ENCODE measurements around the gene DHX15. TPM values are rescaled to one million over a fixed set of nuclear protein-coding genes. Genes with fewer than 3 reads are reported as not detected.

DHX15 gene
- total and polyA plus RNA-seq, 2 of the 13 experiments (the other 11 are each of a cell fraction or from before 2014, with no cell fraction given) = 92.9 to 165 TPM

DNA sequence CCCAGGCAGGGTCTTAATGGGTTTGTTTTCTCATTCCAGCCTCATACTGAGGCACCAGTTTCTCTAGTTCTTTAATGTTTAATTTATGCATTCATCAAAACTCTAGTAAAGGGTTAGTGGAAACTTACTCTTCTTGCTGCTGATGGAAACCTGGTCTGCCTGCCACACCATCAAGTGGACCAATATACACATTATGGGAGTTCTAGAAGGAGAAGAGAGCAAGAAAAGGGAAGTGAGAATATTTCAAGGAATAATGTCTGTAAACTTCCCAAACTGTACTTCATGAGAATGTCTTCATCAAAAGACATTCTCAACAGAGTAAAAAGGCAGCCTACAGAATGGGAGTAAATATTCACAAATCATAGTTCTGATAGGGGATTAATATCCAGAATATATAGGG lies 20.9 kb upstream of the DHX15 start:
- no TSS peak for BruUV-seq (replicated peaks)
- no peak overlapping the region for H3K4me3 ChIP-seq (replicated peaks in 1 of 3; ENCODE audit: insufficient read depth in 1 of 3, low read depth in 2 of 3, low read length in 3 of 3)
- H3K27me3 ChIP-seq (ENCODE audit: control insufficient read depth in 1 of 2, insufficient read depth in 2 of 2, low read length in 2 of 2) = no peaks in the 10 kb centered on the region
- H3K79me2 ChIP-seq (ENCODE audit: insufficient read depth, low read length) = no peaks in the 10 kb centered on the region
- H3K27ac ChIP-seq (ENCODE audit: extremely low read length, insufficient read depth, low read length) = no peak overlapping the region
- H2AFZ ChIP-seq (ENCODE audit: low read length) = no peak overlapping the region
- no peaks in the 10 kb centered on the region; a peak in 1 of 5 replicates for H3K36me3 ChIP-seq (replicated peaks in 1 of 2; ENCODE audit: control insufficient read depth in 1 of 2, insufficient read depth in 2 of 2, low read length in 2 of 2)
- no peak for ATAC-seq
- no peak for DNase-seq (ENCODE audit: low spot score)
- H4K20me1 ChIP-seq (ENCODE audit: insufficient read depth, low read length) = no peaks in the 10 kb centered on the region
- no peaks in the 10 kb centered on the region for H3K4me1 ChIP-seq (ENCODE audit: insufficient read depth, low read length)
- in situ Hi-C loops (cut with HindIII; ENCODE audit: extremely low pct_ligation_motif_present, low pct_unique_long_range_greater_than_20kb) (no loop called here), intact Hi-C loops (cut with micrococcal nuclease; ENCODE audit: unreplicated experiment) (no loop called here)
- ChIA-PET CTCF (ENCODE audit: low intra/inter-chr PET ratio, low total read pairs) (no interaction called here), POLR2A (no interaction called here)
- FAIRE-seq = no peak
- H3K9ac ChIP-seq (ENCODE audit: insufficient read depth, low read depth, low read length) = no peak overlapping the region
- H3K4me2 ChIP-seq (ENCODE audit: low read depth, low read length) = no peak overlapping the region
- TF ChIP-seq, protein P1, sequence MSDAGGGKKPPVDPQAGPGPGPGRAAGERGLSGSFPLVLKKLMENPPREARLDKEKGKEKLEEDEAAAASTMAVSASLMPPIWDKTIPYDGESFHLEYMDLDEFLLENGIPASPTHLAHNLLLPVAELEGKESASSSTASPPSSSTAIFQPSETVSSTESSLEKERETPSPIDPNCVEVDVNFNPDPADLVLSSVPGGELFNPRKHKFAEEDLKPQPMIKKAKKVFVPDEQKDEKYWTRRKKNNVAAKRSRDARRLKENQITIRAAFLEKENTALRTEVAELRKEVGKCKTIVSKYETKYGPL (CRISPR knock-in tag; IDR thresholded peaks at IDR 0.05) = no peak
- TF ChIP-seq ZSCAN20 (CRISPR knock-in tag; IDR thresholded peaks at IDR 0.05; ENCODE audit: borderline replicate concordance) = no peak
- no peak for TF ChIP-seq NAIF1 (CRISPR knock-in tag; IDR thresholded peaks at IDR 0.05; ENCODE audit: borderline replicate concordance)
- no peak for TF ChIP-seq ZNF3 (CRISPR knock-in tag; IDR thresholded peaks at IDR 0.05)
- TF ChIP-seq HNF4A (CRISPR knock-in tag; IDR thresholded peaks at IDR 0.05) = no peak
- no peak for TF ChIP-seq MAZ (IDR thresholded peaks at IDR 0.05; ENCODE audit: borderline replicate concordance, low read depth, low read length)
- TF ChIP-seq MAZ (CRISPR knock-in tag; IDR thresholded peaks at IDR 0.05; ENCODE audit: low read depth) = no peak
- TF ChIP-seq, protein P2, sequence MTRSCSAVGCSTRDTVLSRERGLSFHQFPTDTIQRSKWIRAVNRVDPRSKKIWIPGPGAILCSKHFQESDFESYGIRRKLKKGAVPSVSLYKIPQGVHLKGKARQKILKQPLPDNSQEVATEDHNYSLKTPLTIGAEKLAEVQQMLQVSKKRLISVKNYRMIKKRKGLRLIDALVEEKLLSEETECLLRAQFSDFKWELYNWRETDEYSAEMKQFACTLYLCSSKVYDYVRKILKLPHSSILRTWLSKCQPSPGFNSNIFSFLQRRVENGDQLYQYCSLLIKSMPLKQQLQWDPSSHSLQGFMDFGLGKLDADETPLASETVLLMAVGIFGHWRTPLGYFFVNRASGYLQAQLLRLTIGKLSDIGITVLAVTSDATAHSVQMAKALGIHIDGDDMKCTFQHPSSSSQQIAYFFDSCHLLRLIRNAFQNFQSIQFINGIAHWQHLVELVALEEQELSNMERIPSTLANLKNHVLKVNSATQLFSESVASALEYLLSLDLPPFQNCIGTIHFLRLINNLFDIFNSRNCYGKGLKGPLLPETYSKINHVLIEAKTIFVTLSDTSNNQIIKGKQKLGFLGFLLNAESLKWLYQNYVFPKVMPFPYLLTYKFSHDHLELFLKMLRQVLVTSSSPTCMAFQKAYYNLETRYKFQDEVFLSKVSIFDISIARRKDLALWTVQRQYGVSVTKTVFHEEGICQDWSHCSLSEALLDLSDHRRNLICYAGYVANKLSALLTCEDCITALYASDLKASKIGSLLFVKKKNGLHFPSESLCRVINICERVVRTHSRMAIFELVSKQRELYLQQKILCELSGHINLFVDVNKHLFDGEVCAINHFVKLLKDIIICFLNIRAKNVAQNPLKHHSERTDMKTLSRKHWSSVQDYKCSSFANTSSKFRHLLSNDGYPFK (CRISPR knock-in tag; IDR thresholded peaks at IDR 0.05; ENCODE audit: borderline replicate concordance) = no peak
- TF ChIP-seq ZNF143 (CRISPR knock-in tag; IDR thresholded peaks at IDR 0.05) = no peak
- TF ChIP-seq, protein P3, sequence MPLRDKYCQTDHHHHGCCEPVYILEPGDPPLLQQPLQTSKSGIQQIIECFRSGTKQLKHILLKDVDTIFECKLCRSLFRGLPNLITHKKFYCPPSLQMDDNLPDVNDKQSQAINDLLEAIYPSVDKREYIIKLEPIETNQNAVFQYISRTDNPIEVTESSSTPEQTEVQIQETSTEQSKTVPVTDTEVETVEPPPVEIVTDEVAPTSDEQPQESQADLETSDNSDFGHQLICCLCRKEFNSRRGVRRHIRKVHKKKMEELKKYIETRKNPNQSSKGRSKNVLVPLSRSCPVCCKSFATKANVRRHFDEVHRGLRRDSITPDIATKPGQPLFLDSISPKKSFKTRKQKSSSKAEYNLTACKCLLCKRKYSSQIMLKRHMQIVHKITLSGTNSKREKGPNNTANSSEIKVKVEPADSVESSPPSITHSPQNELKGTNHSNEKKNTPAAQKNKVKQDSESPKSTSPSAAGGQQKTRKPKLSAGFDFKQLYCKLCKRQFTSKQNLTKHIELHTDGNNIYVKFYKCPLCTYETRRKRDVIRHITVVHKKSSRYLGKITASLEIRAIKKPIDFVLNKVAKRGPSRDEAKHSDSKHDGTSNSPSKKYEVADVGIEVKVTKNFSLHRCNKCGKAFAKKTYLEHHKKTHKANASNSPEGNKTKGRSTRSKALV (CRISPR knock-in tag; IDR thresholded peaks at IDR 0.05) = no peak
- TF ChIP-seq, protein P4, sequence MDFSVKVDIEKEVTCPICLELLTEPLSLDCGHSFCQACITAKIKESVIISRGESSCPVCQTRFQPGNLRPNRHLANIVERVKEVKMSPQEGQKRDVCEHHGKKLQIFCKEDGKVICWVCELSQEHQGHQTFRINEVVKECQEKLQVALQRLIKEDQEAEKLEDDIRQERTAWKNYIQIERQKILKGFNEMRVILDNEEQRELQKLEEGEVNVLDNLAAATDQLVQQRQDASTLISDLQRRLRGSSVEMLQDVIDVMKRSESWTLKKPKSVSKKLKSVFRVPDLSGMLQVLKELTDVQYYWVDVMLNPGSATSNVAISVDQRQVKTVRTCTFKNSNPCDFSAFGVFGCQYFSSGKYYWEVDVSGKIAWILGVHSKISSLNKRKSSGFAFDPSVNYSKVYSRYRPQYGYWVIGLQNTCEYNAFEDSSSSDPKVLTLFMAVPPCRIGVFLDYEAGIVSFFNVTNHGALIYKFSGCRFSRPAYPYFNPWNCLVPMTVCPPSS (IDR thresholded peaks at IDR 0.05) = no peak
- no peak for TF ChIP-seq ZFP36L2 (CRISPR knock-in tag; IDR thresholded peaks at IDR 0.05)
- no peak for TF ChIP-seq HES4 (CRISPR knock-in tag; IDR thresholded peaks at IDR 0.05; ENCODE audit: borderline replicate concordance)
- TF ChIP-seq BRCA1 (CRISPR knock-in tag; IDR thresholded peaks at IDR 0.05) = no peak
- TF ChIP-seq, protein P5, sequence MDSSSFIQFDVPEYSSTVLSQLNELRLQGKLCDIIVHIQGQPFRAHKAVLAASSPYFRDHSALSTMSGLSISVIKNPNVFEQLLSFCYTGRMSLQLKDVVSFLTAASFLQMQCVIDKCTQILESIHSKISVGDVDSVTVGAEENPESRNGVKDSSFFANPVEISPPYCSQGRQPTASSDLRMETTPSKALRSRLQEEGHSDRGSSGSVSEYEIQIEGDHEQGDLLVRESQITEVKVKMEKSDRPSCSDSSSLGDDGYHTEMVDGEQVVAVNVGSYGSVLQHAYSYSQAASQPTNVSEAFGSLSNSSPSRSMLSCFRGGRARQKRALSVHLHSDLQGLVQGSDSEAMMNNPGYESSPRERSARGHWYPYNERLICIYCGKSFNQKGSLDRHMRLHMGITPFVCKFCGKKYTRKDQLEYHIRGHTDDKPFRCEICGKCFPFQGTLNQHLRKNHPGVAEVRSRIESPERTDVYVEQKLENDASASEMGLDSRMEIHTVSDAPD (CRISPR knock-in tag; IDR thresholded peaks at IDR 0.05) = no peak
- no peaks in the 10 kb centered on the region for H3K9me3 ChIP-seq (ENCODE audit: low read length)

Data from HepG2 (cell line).